Measurements from ENCODE around the gene CAB39.

- TF ChIP-seq POLR2A (IDR thresholded peaks at IDR 0.05) (no peak), CTCF (IDR thresholded peaks at IDR 0.05) (no peak)
Observed at GRCh38 chr2:230816735-230817134, 104.1 kb downstream of the CAB39 start.
